ENCODE measurements around the gene TMC8. TPM values are rescaled to one million over a fixed set of nuclear protein-coding genes. Genes with fewer than 3 reads are reported as not detected.

TMC8 gene
- total RNA-seq, 4 donors from 2014 or later = 1.7 to 12.0 (median 3.0) TPM

GRCh38 chr17:78183916-78184315 is 53.3 kb downstream of the TMC8 start:
- no peaks in the 10 kb centered on the region for H3K9me3 ChIP-seq
- TF ChIP-seq CTCF (IDR thresholded peaks at IDR 0.05) = no peak
- TF ChIP-seq POLR2A (IDR thresholded peaks at IDR 0.05) = no peak
- TF ChIP-seq POLR2AphosphoS5 (IDR thresholded peaks at IDR 0.05) = no peak
- no peak for TF ChIP-seq EP300 (IDR thresholded peaks at IDR 0.05)
- WGBS, 2 donors (ENCODE audit: low coverage in 1 of 2) = 67 to 89% methylated on average over 6 to 8 of the region's 12 CpGs
- peaks cover 5 to 93% (median 31%) of the 10 kb centered on the region in 3 donors for H3K4me1 ChIP-seq
- peak overlapping the region; percentile 11 to 84 (median 77) for H3K27ac ChIP-seq
- no peaks in the 10 kb centered on the region for H3K27me3 ChIP-seq
- no peak for ATAC-seq
- H3K4me3 ChIP-seq = no peak overlapping the region
- H3K36me3 ChIP-seq = no peaks in the 10 kb centered on the region

GRCh38 chr17:78184351-78184750 is 53.8 kb downstream of the TMC8 start:
- H3K4me1 ChIP-seq = peaks cover 5 to 89% (median 31%) of the 10 kb centered on the region in 3 donors
- no peak overlapping the region for H3K4me3 ChIP-seq
- peak overlapping the region; percentile 11 to 84 (median 77) for H3K27ac ChIP-seq
- TF ChIP-seq POLR2AphosphoS5 (IDR thresholded peaks at IDR 0.05) = no peak
- TF ChIP-seq POLR2A (IDR thresholded peaks at IDR 0.05) = no peak
- no peak for TF ChIP-seq CTCF (IDR thresholded peaks at IDR 0.05)
- TF ChIP-seq EP300 (IDR thresholded peaks at IDR 0.05) = no peak
- no peaks in the 10 kb centered on the region for H3K27me3 ChIP-seq
- no peak for ATAC-seq
- H3K9me3 ChIP-seq = no peaks in the 10 kb centered on the region
- no peaks in the 10 kb centered on the region for H3K36me3 ChIP-seq
- 13 to 25% methylated on average over 4 to 10 of the region's 10 CpGs for WGBS, 2 donors (ENCODE audit: low coverage in 1 of 2)

- Histone ChIP-seq H3K4me3 (peak overlapping the region in 1 of 2 donors; percentile 55), H3K27ac (peak overlapping the region; percentile 40 to 84 (median 77)), H3K4me1 (peaks cover 5 to 84% (median 28%) of the 10 kb centered on the region in 3 donors), H3K27me3 (no peaks in the 10 kb centered on the region), H3K36me3 (no peaks in the 10 kb centered on the region), H3K9me3 (no peaks in the 10 kb centered on the region)
- 44 to 63% methylated on average over 7 to 8 of the region's 9 CpGs for WGBS, 2 donors (ENCODE audit: low coverage in 1 of 2)
- TF ChIP-seq CTCF (IDR thresholded peaks at IDR 0.05) = no peak
- no peak for TF ChIP-seq POLR2AphosphoS5 (IDR thresholded peaks at IDR 0.05)
- TF ChIP-seq EP300 (IDR thresholded peaks at IDR 0.05) = no peak
- TF ChIP-seq POLR2A (IDR thresholded peaks at IDR 0.05) = peak in 1 of 2 donors; percentile 19
- ATAC-seq = peak; percentile 26
These were observed 54.3 kb downstream of the TMC8 start for GRCh38 chr17:78184868-78185267.

- Histone ChIP-seq H3K9me3 (no peaks in the 10 kb centered on the region), H3K27me3 (no peaks in the 10 kb centered on the region), H3K36me3 (peaks cover 0 to 5% of the 10 kb centered on the region in 2 donors), H3K27ac (peak overlapping the region; percentile 40 to 84 (median 77)), H3K4me3 (peak overlapping the region; percentile 14 to 55), H3K4me1 (peaks cover 5 to 78% (median 22%) of the 10 kb centered on the region in 3 donors)
- TF ChIP-seq CTCF (IDR thresholded peaks at IDR 0.05) (no peak), POLR2AphosphoS5 (IDR thresholded peaks at IDR 0.05) (no peak), POLR2A (IDR thresholded peaks at IDR 0.05) (no peak), EP300 (IDR thresholded peaks at IDR 0.05) (no peak)
- 40 to 72% methylated on average over 3 to 8 of the region's 10 CpGs for WGBS, 2 donors (ENCODE audit: low coverage in 1 of 2)
- peak; percentile 14 for ATAC-seq
These were observed 55.6 kb downstream of the TMC8 start for GRCh38 chr17:78185981-78186691.
